Heart left ventricle (tissue), 16 donors: ENCODE results near the gene MMRN2. TPM values are rescaled to one million over a fixed set of nuclear protein-coding genes. Genes with fewer than 3 reads are reported as not detected.
"Not testable (repeated sequence)": the region's sequence is repeated elsewhere in the genome, so short reads cannot be mapped to it uniquely, and the experiment has no call there.

Source experiments
- ATAC-seq, 4 donors: fragments of 200-7000 bp; cut with Tn5 transposase; one replicate each; pipeline ENCODE4 v1.9.1; 2020 to 2022; ENCODE audit warnings: moderate library complexity in 4 of 4, mild to moderate bottlenecking in 3 of 4, moderate number of reproducible peaks in 1 of 4
- DNase-seq, 5 donors: peaks; one replicate each; pipeline ENCODE4 v3.0.0-alpha.2; 2020
- H3K27ac ChIP-seq, 12 donors: fragments of 200-600 bp; sonication (generic) in 4 of 12; one replicate each; pipeline versions ENCODE4 v1.5.0 to v1.8.0; 2016 to 2022; ENCODE audit warnings: mild to moderate bottlenecking in 2 of 12
- H3K27me3 ChIP-seq, 9 donors: fragments of 200-600 bp; sonication (generic) in 2 of 9; one replicate each; pipeline versions ENCODE4 v1.5.1 to v1.8.0; 2016 to 2022; ENCODE audit warnings: mild to moderate bottlenecking in 3 of 9
- H3K36me3 ChIP-seq, 9 donors: fragments of 200-600 bp; sonication (generic) in 2 of 9; one replicate each; pipeline versions ENCODE4 v1.5.0 to v1.8.0; 2018 to 2022; ENCODE audit warnings: mild to moderate bottlenecking in 2 of 9
- H3K4me1 ChIP-seq, 12 donors: fragments of 200-600 bp; sonication (generic) in 4 of 12; one replicate each; pipeline versions ENCODE4 v1.5.0 to v1.8.0; 2016 to 2022; ENCODE audit warnings: mild to moderate bottlenecking in 3 of 12
- H3K4me3 ChIP-seq, 12 donors: fragments of 200-600 bp; sonication (generic) in 4 of 12; one replicate each; pipeline versions ENCODE4 v1.5.0 to v1.8.0; 2017 to 2022; ENCODE audit warnings: mild to moderate bottlenecking in 9 of 12, moderate library complexity in 4 of 12
- H3K9me3 ChIP-seq, 12 donors: fragments of 200-600 bp; sonication (generic) in 4 of 12; one replicate each; pipeline versions ENCODE4 v1.5.0 to v1.8.0; 2016 to 2022; ENCODE audit warnings: mild to moderate bottlenecking in 1 of 12
- CTCF ChIP-seq, 12 donors: fragments of 200-600 bp; sonication (generic) in 4 of 12; IDR thresholded peaks; one replicate each; pipeline versions ENCODE4 v1.5.0 to v1.8.0; 2018 to 2022; ENCODE audit warnings: antibody characterized with exemption in 12 of 12, mild to moderate bottlenecking in 5 of 12
- POLR2A ChIP-seq, 2 donors: fragments of 450-650 bp; IDR thresholded peaks; one replicate each; pipeline ENCODE4 v1.6.1; 2017; ENCODE audit warnings: antibody characterized with exemption in 2 of 2, mild to moderate bottlenecking in 2 of 2, moderate library complexity in 2 of 2
- WGBS, 4 donors: extraction: QIAGEN DNeasy Blood & Tissue Kit in 2 of 4; methylation state at CpG; one replicate each; pipeline versions ENCODE4 v1.1.5 to v1.1.7; 2013 to 2018; 5-methylcytosine and 5-hydroxymethylcytosine counted together
- intact Hi-C, 10 donors: fragments of 100-400 bp; cut with DNase I; formaldehyde crosslinking; loops; one replicate each; pipeline versions ENCODE4 v1.11.1 to v1.14.2; 2022
- long read RNA-seq, 3 donors: library from polyadenylated mRNA; unstranded; transcript quantifications; one replicate each; pipeline ENCODE4 v2.0.0, GENCODE V29; 2020 to 2021
- polyA plus RNA-seq, 2 donors: library from polyadenylated mRNA; stranded (reverse); fragments of 200-250 nt; gene quantifications; one replicate each; pipeline ENCODE4 v1.2.3, GENCODE V29; 2013
- total RNA-seq, 9 donors: library from RNA; depleted of rRNA in 2 of 9; stranded (reverse); fragments of >200 nt in 2 of 9; fragmentation: NEBNext Ultra II Directional in 3 of 9; extraction: Animal tissue kit (Norgen Biotek cat#: 25700) in 3 of 9; gene quantifications; one replicate each; pipeline versions ENCODE4 v1.1.0 to v1.2.4, GENCODE V29; 2016 to 2023
- donor health status: ischemic (EF 13 %, LVEDD 7.1; RV severe dilation, severe dysfunction).
- donor health status: healthy with polysubstance abuse.
- donor health status: DM: no; HTN: yes; CAD: no.
- donor health status: DM: no; HTN: no; CAD: no.
- donor health status: ischemic (EF 25% LVEDD 6.9; RV normal size, moderate dysfunction).
- donor health status: ischemic (EF 25% LVEDD 5.7; RV mildly dilated, moderate dysfunction).
- donor health status: healthy.
- donor health status: DM: yes; HTN: yes; CAD: no.
- donor health status: ischemic (EF 35%, LVEDD 5.7; RV mildly dilated, moderate dysfunction).
- donor health status: nonischemic (EF 11% LVEDD 7.7; RV severe dilation, severe dysfunction).
- donor health status: DM: yes; HTN: yes; CAD: no.
- donor health status: PGD.
- donor health status: ischemic (EF 29% LVEDD 5.4; RV normal size, mild dysfunction).
- donor health status: nonischemic (EF 23%, LVEDD 6.1; RV moderate dilation, normal function).

Gene MMRN2
- 10 to 100 TPM; 22.7 to 93.0 (median 34.3) TPM for total RNA-seq
- polyA plus RNA-seq = 10 to 100 TPM; 15.8 to 30.9 TPM
- long read RNA-seq, donor 1, full-length matches to known transcripts = 66 of 95 reads
- long read RNA-seq, donor 1, partial matches to known transcripts = 22 of 95 reads
- long read RNA-seq, donor 1, other reads (novel, unspliced or antisense) = 7 of 95 reads
- long read RNA-seq, donor 2, partial matches to known transcripts = 1 of 5 reads
- long read RNA-seq, donor 2, other reads (novel, unspliced or antisense) = 4 of 5 reads
- long read RNA-seq, donor 3, full-length matches to known transcripts = 54 of 62 reads
- long read RNA-seq, donor 3, partial matches to known transcripts = 5 of 62 reads
- long read RNA-seq, donor 3, other reads (novel, unspliced or antisense) = 3 of 62 reads

GRCh38 chr10:86957471-86958115 is at the start of gene MMRN2:
Gene MMRN2 (minus strand): TSS chr10:86957615. CDS start chr10:86957541, 74 bp downstream.
- TF ChIP-seq POLR2A (IDR thresholded peaks at IDR 0.05) (peak in 1 of 2 donors; percentile 41), CTCF (IDR thresholded peaks at IDR 0.05) (no peak)
- Histone ChIP-seq H3K27me3 (no peaks in the 10 kb centered on the region), H3K27ac (peak within 1 kb of the TSS; percentile 79 to 98 (median 90)), H3K36me3 (no peaks in the 10 kb centered on the region), H3K4me1 (peaks cover 6 to 69% (median 52%) of the 10 kb centered on the region in 12 donors), H3K4me3 (peak within 1 kb of the TSS; percentile 9 to 66 (median 57)), H3K9me3 (peaks cover 0 to 9% (median 0%) of the 10 kb centered on the region in 12 donors)
- WGBS, 4 donors = 44 to 75% (median 54%) methylated on average over 6 to 9 of the region's 9 CpGs
- ATAC-seq (peak in 3 of 4 donors; percentile 2 to 36 (median 12)), DNase-seq (peak; percentile 58 to 76 (median 67))
- intact Hi-C loops = no loop called here

- H3K27me3 ChIP-seq, H3K36me3 ChIP-seq, H3K4me3 ChIP-seq, H3K4me1 ChIP-seq, intact Hi-C loops, DNase-seq, ATAC-seq, H3K27ac ChIP-seq, H3K9me3 ChIP-seq: not testable (repeated sequence)
- 33 to 69% (median 54%) methylated on average over 1 of the region's 1 CpG for WGBS, 4 donors
These were observed 49.7 kb upstream of the MMRN2 start for GRCh38 chr10:87007124-87007523.

GRCh38 chr10:87000491-87000890 is 43.1 kb upstream of the MMRN2 start:
- Histone ChIP-seq H3K36me3 (peaks cover 0 to 47% (median 0%) of the 10 kb centered on the region in 9 donors), H3K9me3 (no peaks in the 10 kb centered on the region), H3K27ac (no peak overlapping the region), H3K27me3 (no peaks in the 10 kb centered on the region), H3K4me1 (peaks cover 0 to 4% (median 0%) of the 10 kb centered on the region in 12 donors), H3K4me3 (no peak overlapping the region)
- ATAC-seq (no peak), DNase-seq (no peak)
- TF ChIP-seq CTCF (IDR thresholded peaks at IDR 0.05) (no peak), POLR2A (IDR thresholded peaks at IDR 0.05) (no peak)
- intact Hi-C loops = no loop called here
- WGBS, 4 donors = 74 to 84% (median 81%) methylated on average over 3 of the region's 3 CpGs

- peaks cover 0 to 53% (median 0%) of the 10 kb centered on the region in 9 donors for H3K36me3 ChIP-seq
- H3K9me3 ChIP-seq, H3K4me3 ChIP-seq, ATAC-seq, H3K4me1 ChIP-seq, H3K27me3 ChIP-seq, intact Hi-C loops, H3K27ac ChIP-seq, DNase-seq: not testable (repeated sequence)
- WGBS, 4 donors = 76 to 82% (median 78%) methylated on average over 6 of the region's 6 CpGs
These were observed 42.5 kb upstream of the MMRN2 start for GRCh38 chr10:86999802-87000403.

GRCh38 chr10:86992929-86993328 is 35.5 kb upstream of the MMRN2 start:
- no peak for ATAC-seq
- Histone ChIP-seq H3K4me1 (no peaks in the 10 kb centered on the region), H3K36me3 (peaks cover 0 to 52% (median 0%) of the 10 kb centered on the region in 9 donors), H3K4me3 (no peak overlapping the region), H3K9me3 (no peaks in the 10 kb centered on the region), H3K27ac (no peak overlapping the region), H3K27me3 (no peaks in the 10 kb centered on the region)
- 78 to 90% (median 83%) methylated on average over 2 of the region's 2 CpGs for WGBS, 4 donors
- DNase-seq = no peak
- TF ChIP-seq POLR2A (IDR thresholded peaks at IDR 0.05) (no peak), CTCF (IDR thresholded peaks at IDR 0.05) (no peak)
- intact Hi-C loops = no loop called here
